Tibial artery (tissue), 4 donors: ENCODE results near the gene NDE1.

Experiments
- DNase-seq, 2 donors: peaks; one replicate each; pipeline ENCODE4 v3.0.0-alpha.2; 2019
- H3K27ac ChIP-seq, 2 donors: fragments of 200-600 bp; sonication (generic) in 1 of 2; 1 replicate in 1 of 2; 2 replicates in 1 of 2; pipeline ENCODE4 v1.5.1; 2018 to 2019; ENCODE audit warnings: mild to moderate bottlenecking in 1 of 2
- H3K27me3 ChIP-seq, 2 donors: fragments of 200-600 bp; sonication (generic) in 1 of 2; one replicate each; pipeline versions ENCODE4 v1.5.1 to v1.6.0; 2016 to 2019
- H3K36me3 ChIP-seq, 3 donors: fragments of 200-600 bp; sonication (generic) in 2 of 3; one replicate each; pipeline ENCODE4 v1.5.1; 2016 to 2019; ENCODE audit warnings: mild to moderate bottlenecking in 2 of 3
- H3K4me1 ChIP-seq, 4 donors: fragments of 200-600 bp; sonication (generic) in 2 of 4; 1 replicate in 3 of 4; 2 replicates in 1 of 4; pipeline ENCODE4 v1.5.1; 2016 to 2019
- H3K4me3 ChIP-seq, 2 donors: fragments of 200-600 bp; sonication (generic) in 1 of 2; 1 replicate in 1 of 2; 2 replicates in 1 of 2; pipeline ENCODE4 v1.5.1; 2018 to 2019; ENCODE audit warnings: mild to moderate bottlenecking in 2 of 2
- H3K9me3 ChIP-seq, 3 donors: fragments of 200-600 bp; sonication (generic) in 1 of 3; one replicate each; pipeline ENCODE4 v1.5.1; 2016 to 2019
- intact Hi-C: fragments of 100-400 bp; cut with DNase I; formaldehyde crosslinking; loops from one replicate; pipeline ENCODE4 v1.15.0; 2023; ENCODE audit warnings: low total_unique reads
- TF ChIP-seq, protein P1 (sequence below), 2 experiments: fragments of 200-600 bp in 1 of 2; fragments of 450-650 bp in 1 of 2; IDR thresholded peaks; one replicate each; pipeline ENCODE4 v1.5.1; 2017 to 2019; ENCODE audit warnings: antibody characterized with exemption in 2 of 2, mild to moderate bottlenecking in 1 of 2, moderate library complexity in 1 of 2

NDE1 gene

DNA sequence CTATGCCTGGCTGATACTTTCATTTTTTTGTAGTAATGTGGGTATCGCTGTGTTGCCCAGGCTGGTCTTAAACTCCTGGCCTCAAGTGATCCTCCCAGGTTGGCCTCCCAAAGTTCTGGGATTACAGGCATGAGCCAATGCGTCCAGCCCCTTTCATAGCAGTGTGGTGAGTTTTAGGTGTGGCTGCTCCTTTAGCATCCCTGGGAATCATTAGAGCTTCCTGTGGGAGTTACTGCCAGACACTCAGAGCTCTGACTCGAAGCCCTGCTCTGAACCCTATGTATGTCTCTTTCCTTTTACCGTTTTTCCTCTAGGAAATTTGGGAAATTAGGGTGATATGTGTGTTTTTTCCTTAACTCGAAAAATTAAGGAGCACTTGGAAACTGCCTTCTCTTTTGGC lies 44.5 kb downstream of the NDE1 start:
- Histone ChIP-seq H3K36me3 (peaks cover 44 to 85% (median 77%) of the 10 kb centered on the region in 3 donors), H3K27ac (no peak overlapping the region), H3K4me3 (no peak overlapping the region), H3K9me3 (no peaks in the 10 kb centered on the region), H3K27me3 (no peaks in the 10 kb centered on the region), H3K4me1 (peaks cover 0 to 16% (median 2%) of the 10 kb centered on the region in 4 donors)
- TF ChIP-seq, protein P1, sequence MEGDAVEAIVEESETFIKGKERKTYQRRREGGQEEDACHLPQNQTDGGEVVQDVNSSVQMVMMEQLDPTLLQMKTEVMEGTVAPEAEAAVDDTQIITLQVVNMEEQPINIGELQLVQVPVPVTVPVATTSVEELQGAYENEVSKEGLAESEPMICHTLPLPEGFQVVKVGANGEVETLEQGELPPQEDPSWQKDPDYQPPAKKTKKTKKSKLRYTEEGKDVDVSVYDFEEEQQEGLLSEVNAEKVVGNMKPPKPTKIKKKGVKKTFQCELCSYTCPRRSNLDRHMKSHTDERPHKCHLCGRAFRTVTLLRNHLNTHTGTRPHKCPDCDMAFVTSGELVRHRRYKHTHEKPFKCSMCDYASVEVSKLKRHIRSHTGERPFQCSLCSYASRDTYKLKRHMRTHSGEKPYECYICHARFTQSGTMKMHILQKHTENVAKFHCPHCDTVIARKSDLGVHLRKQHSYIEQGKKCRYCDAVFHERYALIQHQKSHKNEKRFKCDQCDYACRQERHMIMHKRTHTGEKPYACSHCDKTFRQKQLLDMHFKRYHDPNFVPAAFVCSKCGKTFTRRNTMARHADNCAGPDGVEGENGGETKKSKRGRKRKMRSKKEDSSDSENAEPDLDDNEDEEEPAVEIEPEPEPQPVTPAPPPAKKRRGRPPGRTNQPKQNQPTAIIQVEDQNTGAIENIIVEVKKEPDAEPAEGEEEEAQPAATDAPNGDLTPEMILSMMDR (IDR thresholded peaks at IDR 0.05): no peak
- DNase-seq: no peak
- intact Hi-C loops: no loop called here

DNA sequence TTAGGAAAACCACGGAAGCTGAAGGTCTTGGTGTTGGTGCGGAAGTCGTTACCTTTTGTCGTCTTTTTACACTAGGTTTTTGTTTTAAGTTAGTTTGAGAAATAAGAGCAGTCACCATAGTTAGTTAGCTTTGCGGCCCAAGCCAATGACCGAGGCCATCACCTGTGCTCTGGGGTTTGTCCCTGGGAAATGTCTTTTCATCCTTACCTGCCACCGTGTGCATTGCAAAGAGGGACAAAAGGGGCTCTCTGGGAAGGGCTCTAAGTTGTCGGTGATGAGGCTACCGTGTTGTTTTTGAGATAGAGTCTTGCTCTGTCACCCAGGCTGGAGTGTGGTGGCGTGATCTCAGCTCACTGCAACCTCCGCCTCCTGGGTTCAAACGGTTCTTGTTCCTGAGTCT lies 49.8 kb downstream of the NDE1 start:
- Histone ChIP-seq H3K36me3 (peaks cover 48 to 94% (median 84%) of the 10 kb centered on the region in 3 donors), H3K4me3 (no peak overlapping the region), H3K9me3 (no peaks in the 10 kb centered on the region), H3K27me3 (no peaks in the 10 kb centered on the region), H3K27ac (no peak overlapping the region), H3K4me1 (no peaks in the 10 kb centered on the region)
- no peak for DNase-seq
- TF ChIP-seq, protein P1 (IDR thresholded peaks at IDR 0.05): no peak
- intact Hi-C loops: no loop called here

DNA sequence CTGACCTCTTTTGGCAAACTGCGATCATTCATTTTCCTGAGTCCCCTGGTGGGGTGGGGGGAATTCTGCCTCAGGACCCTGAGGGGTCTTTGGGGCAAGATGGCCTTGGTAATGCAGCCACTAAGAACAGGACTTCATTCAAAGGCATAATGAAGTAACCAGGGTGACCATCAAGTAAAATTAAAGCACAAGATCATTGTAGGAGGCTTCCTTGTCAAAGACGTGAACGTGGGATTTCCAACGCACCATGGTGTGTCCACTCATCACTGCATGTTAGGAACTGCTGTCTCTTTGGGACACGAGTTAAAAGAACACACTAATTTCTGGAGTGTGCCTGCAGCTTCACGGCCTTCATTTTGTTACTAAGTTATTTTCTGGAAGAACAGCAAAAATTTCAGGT lies 51.3 kb downstream of the NDE1 start:
- Histone ChIP-seq H3K36me3 (peaks cover 58 to 97% (median 90%) of the 10 kb centered on the region in 3 donors), H3K4me1 (no peaks in the 10 kb centered on the region), H3K27me3 (no peaks in the 10 kb centered on the region), H3K27ac (no peak overlapping the region), H3K4me3 (no peak overlapping the region), H3K9me3 (no peaks in the 10 kb centered on the region)
- TF ChIP-seq, protein P1 (IDR thresholded peaks at IDR 0.05): no peak
- no peak for DNase-seq
- intact Hi-C loops: no loop called here

DNA sequence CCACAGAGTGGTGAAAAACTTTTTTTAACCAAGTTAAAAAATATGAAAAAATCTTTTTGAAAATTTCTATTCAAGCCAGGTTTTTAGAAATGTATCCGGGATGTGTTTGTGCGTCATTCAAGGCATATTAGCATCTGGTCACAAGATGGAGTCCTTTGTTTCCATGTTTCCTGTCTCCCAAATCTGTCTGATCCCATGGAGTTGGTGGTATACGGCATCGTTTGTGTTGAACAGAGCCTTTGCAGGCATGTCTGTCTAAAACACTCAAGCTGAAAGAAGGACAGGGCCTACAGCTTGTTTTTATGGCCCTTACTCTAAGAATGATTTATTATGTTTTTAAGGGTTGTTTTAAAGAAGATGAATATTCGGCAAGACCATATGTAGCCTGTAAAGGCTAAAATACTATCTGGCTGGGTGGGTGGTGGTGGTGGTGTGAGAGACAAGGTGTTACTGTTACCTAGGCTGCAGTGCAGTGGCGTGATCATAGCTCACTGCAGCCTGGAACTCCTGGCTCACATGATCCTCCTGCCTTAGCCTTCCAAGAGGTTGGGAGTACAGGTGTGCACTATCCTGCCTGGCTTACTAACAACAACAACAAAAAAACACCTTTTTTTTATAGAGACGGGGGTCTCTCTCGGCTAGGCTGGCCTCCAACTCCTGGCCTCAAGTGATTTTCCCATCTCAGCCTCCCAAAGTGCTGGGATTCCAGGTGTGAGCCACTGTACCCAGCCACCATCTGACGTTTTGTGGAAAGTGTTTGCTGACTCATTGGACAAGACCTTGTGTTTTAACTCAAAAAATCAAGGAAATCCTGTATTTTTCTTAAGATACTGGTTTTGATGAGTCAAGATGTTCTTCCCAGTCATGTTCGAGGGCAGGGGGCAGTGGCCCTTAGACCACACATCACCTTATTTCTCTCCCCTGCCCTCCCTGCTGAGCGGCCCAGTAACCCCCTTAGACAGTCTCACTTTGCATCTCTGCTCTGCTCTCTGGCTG lies 52.2 kb downstream of the NDE1 start:
- Histone ChIP-seq H3K27me3 (no peaks in the 10 kb centered on the region), H3K27ac (peak overlapping the region; percentile 4 to 16), H3K4me3 (no peak overlapping the region), H3K9me3 (no peaks in the 10 kb centered on the region), H3K36me3 (peaks cover 58 to 97% (median 90%) of the 10 kb centered on the region in 3 donors), H3K4me1 (no peaks in the 10 kb centered on the region)
- TF ChIP-seq, protein P1 (IDR thresholded peaks at IDR 0.05): no peak
- intact Hi-C loops: no loop called here
- DNase-seq: no peak

DNA sequence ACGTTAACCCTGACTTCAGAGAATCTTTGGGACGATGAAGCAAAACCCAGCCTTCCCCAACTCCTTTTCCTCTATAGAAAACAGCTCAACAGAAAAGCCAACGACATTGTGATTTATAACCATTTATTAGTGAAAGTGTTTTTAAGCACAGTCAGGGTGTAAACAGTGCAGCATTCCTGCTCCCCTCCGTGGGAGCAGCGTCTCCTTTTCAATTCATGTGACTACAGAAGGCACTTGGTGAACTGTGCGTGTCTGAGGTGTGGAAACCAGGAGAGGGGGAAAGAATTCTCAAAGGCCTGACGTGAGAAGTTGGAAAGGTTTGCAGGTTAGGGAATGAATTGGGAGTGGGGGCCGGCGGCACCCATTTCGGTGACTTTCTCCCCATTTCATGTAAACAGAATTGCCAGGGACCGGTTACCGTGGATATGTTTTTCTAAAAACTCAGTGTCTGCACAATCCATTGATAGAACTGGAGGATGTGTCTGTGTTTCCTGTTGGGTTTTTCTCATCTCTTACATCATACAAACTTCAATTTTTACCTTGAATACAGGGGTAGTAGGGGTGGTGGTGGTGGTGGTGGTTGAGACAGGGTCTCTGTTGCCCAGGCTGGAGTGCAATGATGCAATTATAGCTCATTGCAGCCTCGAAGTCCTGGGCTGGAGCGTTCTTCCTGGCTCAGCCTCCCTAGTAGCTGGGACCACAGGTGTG lies 53.1 kb downstream of the NDE1 start:
- Histone ChIP-seq H3K4me1 (no peaks in the 10 kb centered on the region), H3K36me3 (peaks cover 65 to 97% (median 90%) of the 10 kb centered on the region in 3 donors), H3K27ac (peak overlapping the region; percentile 4 to 16), H3K9me3 (no peaks in the 10 kb centered on the region), H3K27me3 (no peaks in the 10 kb centered on the region), H3K4me3 (no peak overlapping the region)
- TF ChIP-seq, protein P1 (IDR thresholded peaks at IDR 0.05): no peak
- intact Hi-C loops: no loop called here
- no peak for DNase-seq
